Endothelial cell of umbilical vein (primary cell): ENCODE results near the gene CNTLN. TPM values are rescaled to one million over a fixed set of nuclear protein-coding genes. Genes with fewer than 3 reads are reported as not detected.

Experiments used
- BruUV-seq: library from RNA; stranded (reverse); fragments of 400-500 nt; replicated peaks from 2 replicates; lab custom pipeline; 2021; lab: Mats Ljungman, UMichigan
- CTCF ChIA-PET: fragments of 300-600, 350-600 bp; sonication (Branson Sonifier 250); formaldehyde crosslinking; loops from one replicate; lab custom pipeline; 2021; ENCODE audit warnings: antibody characterized with exemption, inconsistent platforms; lab: Charles Lee
- POLR2A ChIA-PET: fragments of 300-600, 350-600 bp; sonication (Branson Sonifier 250); formaldehyde crosslinking; loops from one replicate; lab custom pipeline; 2021; ENCODE audit warnings: antibody characterized with exemption, inconsistent platforms; lab: Charles Lee
- DNase-seq: peaks from one replicate; pipeline ENCODE4 v3.0.0-alpha.2; 2011; ENCODE audit warnings: low read depth, low spot score
- FAIRE-seq: peaks from 2 replicates; lab custom pipeline; 2011; peaks lifted over from hg19 to GRCh38; lab: Jason Lieb, UNC
- H2AFZ ChIP-seq: 2 replicates; pipeline ENCODE4 v1.6.0; 2012; ENCODE audit warnings: low read depth, low read length, control low read depth, inconsistent platforms
- H3K27ac ChIP-seq: 2 replicates; pipeline ENCODE4 v1.5.1; 2011; ENCODE audit warnings: low read depth, mild to moderate bottlenecking, control low read depth, low read length, moderate library complexity; ENCODE audit not compliant: insufficient read depth
- H3K27me3 ChIP-seq, 2 experiments: 2 replicates each; pipeline versions ENCODE4 v1.6.0 to v1.6.1; 2011; ENCODE audit warnings: low read length in 2 of 2, mixed read lengths in 1 of 2; ENCODE audit not compliant: control insufficient read depth in 2 of 2, insufficient read depth in 2 of 2
- H3K36me3 ChIP-seq, 2 experiments: 2 replicates in 1 of 2; 3 replicates in 1 of 2; pipeline ENCODE4 v1.5.1; 2011; ENCODE audit warnings: low read length in 2 of 2, mild to moderate bottlenecking in 1 of 2, moderate library complexity in 1 of 2; ENCODE audit not compliant: control insufficient read depth in 2 of 2, insufficient read depth in 2 of 2; ENCODE audit errors: extremely low read depth in 1 of 2
- H3K4me1 ChIP-seq: 3 replicates; pipeline ENCODE4 v1.5.1; 2011; ENCODE audit warnings: mild to moderate bottlenecking, low read length; ENCODE audit not compliant: control insufficient read depth, insufficient read depth; ENCODE audit errors: extremely low read depth
- H3K4me2 ChIP-seq: 2 replicates; pipeline ENCODE4 v1.6.1; 2011; ENCODE audit warnings: low read length, control low read depth, mixed read lengths; ENCODE audit not compliant: insufficient read depth
- H3K4me3 ChIP-seq, 3 experiments: fragments of 200-600 bp in 1 of 3; sonication (generic), shearing (Covaris generic) in 1 of 3; replicated peaks in 1 of 3; 2 replicates each; pipeline ENCODE4 v1.5.1; 2011 to 2016; ENCODE audit warnings: control low read depth in 3 of 3, low read length in 3 of 3, mild to moderate bottlenecking in 2 of 3, inconsistent platforms in 1 of 3, low read depth in 1 of 3, moderate library complexity in 1 of 3; ENCODE audit not compliant: insufficient read depth in 1 of 3
- H3K79me2 ChIP-seq: 2 replicates; pipeline ENCODE4 v1.6.0; 2012; ENCODE audit warnings: low read length, inconsistent platforms; ENCODE audit not compliant: control insufficient read depth, insufficient read depth
- H3K9ac ChIP-seq: replicated peaks from 2 replicates; pipeline ENCODE3; 2011; ENCODE audit warnings: low read length, control low read depth; ENCODE audit not compliant: insufficient read depth; ENCODE audit errors: extremely low read depth
- H3K9me1 ChIP-seq: replicated peaks from 3 replicates; pipeline ENCODE4 v1.6.0; 2011; ENCODE audit warnings: mild to moderate bottlenecking, low read length; ENCODE audit not compliant: control insufficient read depth, insufficient read depth; ENCODE audit errors: extremely low read depth
- H3K9me3 ChIP-seq: replicated peaks from 2 replicates; pipeline ENCODE4 v1.5.1; 2012; ENCODE audit warnings: low read length, inconsistent platforms; ENCODE audit not compliant: control insufficient read depth, insufficient read depth
- H4K20me1 ChIP-seq: replicated peaks from 2 replicates; pipeline ENCODE3; 2011; ENCODE audit warnings: mild to moderate bottlenecking, low read length; ENCODE audit not compliant: control insufficient read depth, insufficient read depth; ENCODE audit errors: extremely low read depth
- FOS ChIP-seq: IDR thresholded peaks from 2 replicates; pipeline ENCODE4 v1.6.1; 2011; ENCODE audit warnings: mild to moderate bottlenecking, low read length, moderate library complexity, borderline replicate concordance; ENCODE audit not compliant: insufficient read depth
- JUN ChIP-seq: IDR thresholded peaks from 2 replicates; pipeline ENCODE4 v1.6.1; 2011; ENCODE audit warnings: borderline replicate concordance, low read depth; ENCODE audit not compliant: insufficient read length, insufficient read depth
- POLR2A ChIP-seq: IDR thresholded peaks from 2 replicates; pipeline ENCODE4 v1.6.1; 2012; ENCODE audit warnings: low read depth, mild to moderate bottlenecking, control low read depth, low read length
- POLR2AphosphoS5 ChIP-seq: IDR thresholded peaks from 2 replicates; pipeline ENCODE4 v1.6.1; 2012; ENCODE audit warnings: low read depth, mild to moderate bottlenecking, control low read depth, low read length, moderate library complexity; ENCODE audit not compliant: insufficient read depth
- dilution Hi-C: fragments of 300-500 bp; cut with MboI; formaldehyde crosslinking; loops from one replicate; pipeline ENCODE4 v1.15.0; 2019; ENCODE audit warnings: low sequenced_read_pairs; ENCODE audit not compliant: extremely low pct_ligation_motif_present
- intact Hi-C: fragments of 100-400 bp; cut with micrococcal nuclease; formaldehyde crosslinking; loops from one replicate; pipeline ENCODE4 v1.10.0; 2022
- polyA plus RNA-seq, 4 experiments: library from polyadenylated mRNA; depleted of rRNA in 3 of 4; stranded (reverse) in 3 of 4; unstranded in 1 of 4; fragments of >200 nt; gene quantifications; 2 replicates each; pipeline versions ENCODE4 v1.2.1 to v1.2.3, GENCODE V29; 2011 to 2012; ENCODE audit warnings: missing spikeins in 1 of 4
- total RNA-seq: library from RNA; stranded (reverse); gene quantifications from 2 replicates; pipeline ENCODE4 v1.2.3, GENCODE V29; 2021

Gene CNTLN
- total and polyA plus RNA-seq, 2 donors (not counting 3 experiments of a cell fraction or from before 2014, with no cell fraction given): 3.5 to 15.8 TPM

DNA sequence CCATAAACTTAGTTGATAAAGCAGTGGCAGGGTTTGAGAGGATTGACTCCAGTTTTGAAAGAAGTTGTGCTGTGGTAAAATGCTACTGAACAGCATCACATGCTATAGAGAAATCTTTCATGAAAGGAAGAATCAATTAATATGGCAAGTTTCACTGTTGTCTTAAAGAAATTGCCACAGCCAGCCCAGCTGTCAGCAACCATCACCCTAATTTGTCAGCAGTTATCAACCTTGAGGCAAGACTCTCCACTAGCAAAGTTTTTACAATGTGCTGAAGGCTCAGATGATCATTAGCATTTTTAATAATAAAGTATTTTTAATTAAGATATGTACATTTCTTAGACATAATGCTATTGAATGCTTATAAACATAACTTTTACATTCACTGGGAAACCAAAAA is 343.0 kb downstream of the CNTLN start:
- Histone ChIP-seq H2AFZ (no peak overlapping the region), H3K9me3 (no peaks in the 10 kb centered on the region), H3K9ac (no peak overlapping the region), H3K9me1 (no peaks in the 10 kb centered on the region), H3K27me3 (no peaks in the 10 kb centered on the region), H3K4me1 (no peaks in the 10 kb centered on the region), H3K4me2 (no peak overlapping the region), H4K20me1 (no peaks in the 10 kb centered on the region), H3K79me2 (no peaks in the 10 kb centered on the region), H3K36me3 (no peaks in the 10 kb centered on the region), H3K27ac (no peak overlapping the region), H3K4me3 (no peak overlapping the region)
- intact Hi-C loops: no loop called here
- BruUV-seq: no TSS peak
- ChIA-PET POLR2A (no interaction called here), CTCF (no interaction called here)
- DNase-seq: no peak
- FAIRE-seq: no peak
- dilution Hi-C loops: no loop called here
- no peak for TF ChIP-seq JUN

DNA sequence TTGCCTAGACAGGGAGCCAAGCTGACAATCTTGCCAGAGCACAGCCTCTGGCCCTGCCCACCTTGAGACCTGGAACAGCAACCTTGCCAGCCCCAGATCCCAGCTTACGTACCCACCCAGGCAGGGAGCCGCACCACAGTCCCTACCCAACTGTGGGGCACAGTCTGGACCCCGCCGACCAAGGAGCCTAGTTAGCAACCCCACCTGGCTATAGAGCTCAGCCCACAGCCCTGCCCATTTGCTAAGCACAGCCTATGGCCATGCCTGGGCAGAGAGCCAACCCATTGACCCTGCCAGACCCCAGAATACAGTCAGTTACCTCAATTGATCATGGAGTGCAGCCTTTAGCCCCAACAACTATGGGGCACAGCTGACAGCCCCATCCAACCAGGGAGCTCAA is 346.1 kb downstream of the CNTLN start:
- FAIRE-seq: no peak
- intact Hi-C loops: no loop called here
- dilution Hi-C loops: no loop called here
- POLR2A ChIA-PET: no interaction called here
- H3K9ac ChIP-seq: no peak overlapping the region
- no peaks in the 10 kb centered on the region for H3K27me3 ChIP-seq
- H3K36me3 ChIP-seq: no peaks in the 10 kb centered on the region
- no peak overlapping the region for H3K4me2 ChIP-seq
- H3K79me2 ChIP-seq: no peaks in the 10 kb centered on the region
- no peak overlapping the region for H3K27ac ChIP-seq
- H3K9me1 ChIP-seq: no peaks in the 10 kb centered on the region
- CTCF ChIA-PET: no interaction called here
- H4K20me1 ChIP-seq: no peaks in the 10 kb centered on the region
- H3K4me3 ChIP-seq: no peak overlapping the region
- no peaks in the 10 kb centered on the region for H3K9me3 ChIP-seq
- no peak for DNase-seq
- no TSS peak for BruUV-seq
- no peak for TF ChIP-seq POLR2A
- TF ChIP-seq FOS: no peak
- no peak for TF ChIP-seq POLR2AphosphoS5
- no peaks in the 10 kb centered on the region for H3K4me1 ChIP-seq
- H2AFZ ChIP-seq: no peak overlapping the region
